GF-D8 (cell line): ENCODE results near the gene SEMA4A.
"Not testable (repeated sequence)": the region's sequence is repeated elsewhere in the genome, so short reads cannot be mapped to it uniquely, and the experiment has no call there.

Experiments
- DNase-seq: peaks from one replicate; lab custom pipeline; 2025; lab: John Stamatoyannopoulos, UW

Gene SEMA4A

GRCh38 chr1:156153362-156153761 is at the start of gene SEMA4A:
Gene SEMA4A (plus strand): TSS chr1:156153585. CDS start chr1:156154579, 994 bp downstream.
- DNase-seq = no peak

GRCh38 chr1:156104065-156104810 is 49.1 kb upstream of the SEMA4A start:
- no peak for DNase-seq

- DNase-seq = no peak
These were observed 48.2 kb upstream of the SEMA4A start for GRCh38 chr1:156104861-156105832.

GRCh38 chr1:156106624-156107488 is 46.5 kb upstream of the SEMA4A start:
- no peak for DNase-seq

GRCh38 chr1:156108057-156108456 is 45.3 kb upstream of the SEMA4A start:
- DNase-seq = no peak

- no peak for DNase-seq
These were observed 44.6 kb upstream of the SEMA4A start for GRCh38 chr1:156108664-156109241.

GRCh38 chr1:156110252-156110651 is 43.1 kb upstream of the SEMA4A start:
- DNase-seq = no peak

GRCh38 chr1:156111355-156111962 is 41.9 kb upstream of the SEMA4A start:
- no peak for DNase-seq

- no peak for DNase-seq
These were observed 40.9 kb upstream of the SEMA4A start for GRCh38 chr1:156112276-156113137.

GRCh38 chr1:156113282-156113950 is 40.0 kb upstream of the SEMA4A start:
- no peak for DNase-seq

- DNase-seq = no peak
These were observed 39.1 kb upstream of the SEMA4A start, which contains the start of gene LMNA for GRCh38 chr1:156114101-156114918. Gene LMNA (plus strand): TSS chr1:156114711. CDS start chr1:156114919, 208 bp downstream.

GRCh38 chr1:156114919-156115513 is 38.4 kb upstream of the SEMA4A start:
- DNase-seq = no peak

GRCh38 chr1:156115514-156116374 is 37.6 kb upstream of the SEMA4A start:
- no peak for DNase-seq

- not testable (repeated sequence) for DNase-seq
These were observed 36.7 kb upstream of the SEMA4A start for GRCh38 chr1:156116731-156117130.

GRCh38 chr1:156117414-156118176 is 35.8 kb upstream of the SEMA4A start:
- DNase-seq = no peak

- DNase-seq = no peak
These were observed 35.1 kb upstream of the SEMA4A start for GRCh38 chr1:156118177-156118868.
